SK-N-SH (cell line): ENCODE data around the gene TLE6. TPM values are rescaled to one million over a fixed set of nuclear protein-coding genes. Genes with fewer than 3 reads are reported as not detected.

Source experiments
- CTCF ChIA-PET: fragments of 300-600, 350-600 bp; formaldehyde crosslinking; extraction: SDS; loops from one replicate; lab custom pipeline; 2021; lab: Yijun Ruan, JAX
- POLR2A ChIA-PET: fragments of 350-600 bp; sonication (Branson Sonifier 250); formaldehyde crosslinking; extraction: SDS; loops from one replicate; lab custom pipeline; 2020; ENCODE audit warnings: antibody characterized with exemption, inconsistent platforms; lab: Yijun Ruan, JAX
- DNase-seq: peaks from one replicate; pipeline ENCODE4 v3.0.0; 2012
- H2AFZ ChIP-seq: fragments of 200-600 bp; sonication (generic); 2 replicates; pipeline ENCODE4 v1.8.1; 2016; ENCODE audit warnings: antibody characterized with exemption, mild to moderate bottlenecking, low read depth
- H3F3A ChIP-seq: fragments of 200-600 bp; sonication (generic); replicated peaks from 2 replicates; pipeline ENCODE3; 2016; ENCODE audit warnings: antibody characterized with exemption, mild to moderate bottlenecking; ENCODE audit not compliant: insufficient read depth
- H3K27ac ChIP-seq, 2 experiments: fragments of 200-500 bp in 1 of 2; fragments of 200-600 bp in 1 of 2; sonication (Bioruptor generic) in 1 of 2; sonication (generic), shearing (Covaris generic) in 1 of 2; 2 replicates each; pipeline versions ENCODE4 v1.5.1 to v1.6.1; 2014 to 2016; ENCODE audit warnings: low read depth in 2 of 2, inconsistent platforms in 1 of 2, low read length in 1 of 2, mild to moderate bottlenecking in 1 of 2, mixed read lengths in 1 of 2
- H3K27me3 ChIP-seq: fragments of 200-600 bp; sonication (generic), shearing (Covaris generic); 2 replicates; pipeline ENCODE4 v1.6.1; 2016; ENCODE audit warnings: mixed run types; ENCODE audit not compliant: insufficient read depth
- H3K36me3 ChIP-seq, 2 experiments: fragments of 200-500 bp in 1 of 2; fragments of 200-600 bp in 1 of 2; sonication (Bioruptor generic) in 1 of 2; sonication (generic) in 1 of 2; replicated peaks in 1 of 2; 2 replicates each; pipeline versions ENCODE3 to v1.5.1; 2014 to 2016; ENCODE audit warnings: low read length in 1 of 2, mild to moderate bottlenecking in 1 of 2; ENCODE audit not compliant: insufficient read depth in 2 of 2, control insufficient read depth in 1 of 2
- H3K4me1 ChIP-seq, 2 experiments: fragments of 200-500 bp in 1 of 2; fragments of 200-600 bp in 1 of 2; sonication (Bioruptor generic) in 1 of 2; sonication (generic), shearing (Covaris generic) in 1 of 2; 2 replicates each; pipeline versions ENCODE4 v1.5.1 to v1.6.1; 2014 to 2016; ENCODE audit warnings: low read depth in 1 of 2, low read length in 1 of 2, mixed run types in 1 of 2; ENCODE audit not compliant: insufficient read depth in 2 of 2, control insufficient read depth in 1 of 2
- H3K4me2 ChIP-seq: fragments of 200-600 bp; sonication (generic), shearing (Covaris generic); 2 replicates; pipeline ENCODE4 v1.6.1; 2017; ENCODE audit warnings: mixed run types
- H3K4me3 ChIP-seq, 2 experiments: fragments of 200-500 bp in 1 of 2; fragments of 200-600 bp in 1 of 2; sonication (Bioruptor generic) in 1 of 2; sonication (generic), shearing (Covaris generic) in 1 of 2; 2 replicates each; pipeline versions ENCODE4 v1.5.1 to v1.8.1; 2014 to 2016; ENCODE audit warnings: low read depth in 2 of 2, inconsistent platforms in 1 of 2, low read length in 1 of 2, mild to moderate bottlenecking in 1 of 2, mixed read lengths in 1 of 2, moderate library complexity in 1 of 2
- H3K79me2 ChIP-seq: fragments of 200-600 bp; sonication (generic); 2 replicates; pipeline ENCODE4 v1.8.1; 2017; ENCODE audit warnings: mild to moderate bottlenecking; ENCODE audit not compliant: insufficient read depth
- H3K9ac ChIP-seq: fragments of 200-600 bp; sonication (generic); 2 replicates; pipeline ENCODE4 v1.6.1; 2017; ENCODE audit warnings: mixed run types
- H3K9me2 ChIP-seq: fragments of 200-600 bp; sonication (generic); 2 replicates; pipeline ENCODE4 v1.6.1; 2017; ENCODE audit warnings: mixed run types
- H3K9me3 ChIP-seq: fragments of 200-600 bp; sonication (generic); 2 replicates; pipeline ENCODE4 v1.6.1; 2017; ENCODE audit warnings: mixed run types, mild to moderate bottlenecking, moderate library complexity
- H4K20me1 ChIP-seq: fragments of 200-600 bp; sonication (generic); 2 replicates; pipeline ENCODE4 v1.6.1; 2017; ENCODE audit warnings: mild to moderate bottlenecking, mixed run types; ENCODE audit not compliant: insufficient read depth
- CTCF ChIP-seq: fragments of 200-600 bp; sonication (generic); IDR thresholded peaks from 2 replicates; pipeline ENCODE4 v1.6.1; 2017; ENCODE audit warnings: antibody characterized with exemption, mild to moderate bottlenecking, moderate library complexity
- EZH2phosphoT487 ChIP-seq: fragments of 200-600 bp; sonication (generic); IDR thresholded peaks from 2 replicates; pipeline ENCODE4 v1.6.1; 2017; ENCODE audit warnings: low read depth, mixed run types, mild to moderate bottlenecking, antibody characterized with exemption, moderate library complexity, borderline replicate concordance
- FOSL2 ChIP-seq: IDR thresholded peaks from 2 replicates; pipeline ENCODE4 v1.4.0; 2012; ENCODE audit warnings: low read depth, mild to moderate bottlenecking, moderate library complexity, borderline replicate concordance
- FOXJ3 ChIP-seq: sonication (generic); formaldehyde crosslinking; IDR thresholded peaks from 2 replicates; pipeline ENCODE4 v1.5.1; 2020; ENCODE audit warnings: mild to moderate bottlenecking, missing genetic modification reagents
- GATA2 ChIP-seq: sonication (generic); formaldehyde crosslinking; IDR thresholded peaks from 2 replicates; pipeline ENCODE4 v1.5.0; 2020; ENCODE audit warnings: mild to moderate bottlenecking, missing genetic modification reagents
- IRF3 ChIP-seq: fragments of 150-350 bp; IDR thresholded peaks from 2 replicates; pipeline ENCODE4 v1.6.1; 2016; ENCODE audit warnings: mild to moderate bottlenecking, low read depth, low read length
- MEF2A ChIP-seq: IDR thresholded peaks from 2 replicates; pipeline ENCODE4 v1.4.0; 2012; ENCODE audit warnings: low read depth, borderline replicate concordance
- MXI1 ChIP-seq: IDR thresholded peaks from 2 replicates; pipeline ENCODE4 v1.6.1; 2012; ENCODE audit warnings: mild to moderate bottlenecking, low read depth, low read length, improper control_type of control experiment
- PBX3 ChIP-seq: IDR thresholded peaks from 2 replicates; pipeline ENCODE4; 2012
- POLR2AphosphoS5 ChIP-seq: IDR thresholded peaks from 2 replicates; pipeline ENCODE4 v1.6.1; 2012; ENCODE audit warnings: low read depth, low read length
- RCOR1 ChIP-seq: fragments of 150-350 bp; IDR thresholded peaks from 2 replicates; pipeline ENCODE4 v1.6.1; 2017; ENCODE audit warnings: antibody characterized with exemption, low read length
- REST ChIP-seq: IDR thresholded peaks from 2 replicates; pipeline ENCODE4 v1.6.1; 2012; ENCODE audit warnings: mild to moderate bottlenecking, low read depth, low read length, moderate library complexity
- RFX5 ChIP-seq: IDR thresholded peaks from 2 replicates; pipeline ENCODE4 v1.6.1; 2012; ENCODE audit warnings: mild to moderate bottlenecking, improper control_type of control experiment, low read length
- RXRA ChIP-seq: IDR thresholded peaks from 2 replicates; pipeline ENCODE4 v1.4.0; 2012; ENCODE audit warnings: low read depth, mild to moderate bottlenecking, borderline replicate concordance
- SMC3 ChIP-seq: IDR thresholded peaks from 2 replicates; pipeline ENCODE4 v1.6.1; 2012; ENCODE audit warnings: low read depth, low read length, improper control_type of control experiment
- TEAD4 ChIP-seq: IDR thresholded peaks from 2 replicates; pipeline ENCODE4 v1.4.0; 2012; ENCODE audit warnings: mild to moderate bottlenecking, borderline replicate concordance; ENCODE audit not compliant: insufficient read depth
- USF1 ChIP-seq: IDR thresholded peaks from 2 replicates; pipeline ENCODE4 v1.4.0; 2012; ENCODE audit warnings: low read depth, borderline replicate concordance
- USF2 ChIP-seq: fragments of 150-350 bp; IDR thresholded peaks from 2 replicates; pipeline ENCODE4 v1.6.1; 2017; ENCODE audit warnings: antibody characterized with exemption, low read length, low read depth, borderline replicate concordance
- WGBS: methylation state at CpG from one replicate; pipeline ENCODE4 v1.1.6; 2017; ENCODE audit warnings: low lambda C conversion rate; 5-methylcytosine and 5-hydroxymethylcytosine counted together
- polyA plus RNA-seq, 3 experiments: library from polyadenylated mRNA; depleted of rRNA; stranded (reverse); fragments of >200 nt; gene quantifications; 2 replicates each; pipeline ENCODE4 v1.2.3, GENCODE V29; 2012

The TLE6 gene
- polyA plus RNA-seq, 1 of the 3 experiments (the other 2 are of a cell fraction): 3.3 TPM

- Histone ChIP-seq H3K4me2 (no peak overlapping the region), H3K9me3 (no peaks in the 10 kb centered on the region), H4K20me1 (no peaks in the 10 kb centered on the region), H3K27me3 (peaks cover 14% of the 10 kb centered on the region; the same call in 1 of the 2 replicates), H3F3A (no peaks in the 10 kb centered on the region), H3K9me2 (no peaks in the 10 kb centered on the region), H3K27ac (no peak overlapping the region), H3K9ac (no peak overlapping the region), H3K4me3 (no peak overlapping the region), H3K4me1 (peaks cover 0 to 9% of the 10 kb centered on the region in 2 experiments; a peak in 1 of 4 replicates), H3K36me3 (no peaks in the 10 kb centered on the region), H2AFZ (no peak overlapping the region), H3K79me2 (no peaks in the 10 kb centered on the region)
- TF ChIP-seq RFX5: no peak
- TF ChIP-seq FOXJ3 (CRISPR knock-in tag): no peak
- TF ChIP-seq FOSL2: no peak
- TF ChIP-seq RXRA: no peak
- TF ChIP-seq IRF3: no peak
- no peak for TF ChIP-seq REST
- TF ChIP-seq USF1: no peak
- no peak for TF ChIP-seq CTCF
- no peak for TF ChIP-seq MEF2A
- TF ChIP-seq PBX3: no peak
- TF ChIP-seq RCOR1: no peak
- no peak for TF ChIP-seq POLR2AphosphoS5
- no peak for TF ChIP-seq USF2
- TF ChIP-seq TEAD4: no peak
- TF ChIP-seq MXI1: no peak
- TF ChIP-seq GATA2: no peak
- no peak for TF ChIP-seq SMC3
- TF ChIP-seq EZH2phosphoT487: no peak
- CTCF ChIA-PET: interaction anchor here (0.8 to 1.8 kb wide), 6 partner anchors 10 to 70 kb away, joined by 3 to 6 read pairs (median 3); no protein-coding TSS in a partner anchor
- POLR2A ChIA-PET: interaction anchor here (1.1 to 2.7 kb wide), 2 partner anchors 30 to 38 kb away, joined by 5 to 11 read pairs; no protein-coding TSS in a partner anchor
- no peak for DNase-seq
- WGBS: 57% methylated on average over 32 of the region's 37 CpGs
These were observed 28.9 kb downstream of the TLE6 start for GRCh38 chr19:3006075-3006767.
